Gastroesophageal sphincter (tissue), 3 donors: ENCODE data around the gene ZNF579.

ENCODE experiments used
- CTCF ChIP-seq, 4 experiments: fragments of 200-600 bp in 2 of 4; fragments of 450-650 bp in 2 of 4; sonication (generic) in 1 of 4; IDR thresholded peaks; one replicate each; pipeline ENCODE4 v1.5.1; 2017 to 2019; ENCODE audit warnings: antibody characterized with exemption in 4 of 4, mild to moderate bottlenecking in 2 of 4, moderate library complexity in 2 of 4
- POLR2A ChIP-seq, 2 donors: fragments of 450-650 bp; IDR thresholded peaks; one replicate each; pipeline ENCODE4 v1.6.1; 2017; ENCODE audit warnings: antibody characterized with exemption in 2 of 2, mild to moderate bottlenecking in 2 of 2, moderate library complexity in 1 of 2

GRCh38 chr19:55625004-55625326, 44.3 kb upstream of the ZNF579 start:
- no peak for TF ChIP-seq CTCF (IDR thresholded peaks at IDR 0.05)
- TF ChIP-seq POLR2A (IDR thresholded peaks at IDR 0.05): no peak
